A549 (cell line): ENCODE data around the gene ZNF423. TPM values are rescaled to one million over a fixed set of nuclear protein-coding genes. Genes with fewer than 3 reads are reported as not detected.

Source experiments
- ATAC-seq, 2 experiments: fragments of 200-7000 bp in 1 of 2; fragments of >200 bp in 1 of 2; cut with Nextera tagmentation in 1 of 2; cut with Tn5 transposase in 1 of 2; 3 replicates each; pipeline versions ENCODE4 v1.8.0 to v1.9.1; 2018 to 2020; ENCODE audit warnings: mild to moderate bottlenecking in 1 of 2, moderate library complexity in 1 of 2
- CTCF ChIA-PET: fragments of 300-600 bp; sonication (Branson Sonifier 250); formaldehyde crosslinking; extraction: SDS; loops from one replicate; lab custom pipeline; 2021; ENCODE audit warnings: antibody characterized with exemption, inconsistent platforms; lab: Yijun Ruan, JAX
- POLR2A ChIA-PET: fragments of 350-600 bp; formaldehyde crosslinking; extraction: SDS; loops from one replicate; lab custom pipeline; 2021; ENCODE audit warnings: antibody characterized with exemption, inconsistent platforms; lab: Yijun Ruan, JAX
- DNase-seq, 2 experiments: peaks; one replicate each; pipeline versions ENCODE4 v3.0.0 to v3.0.0-alpha.2; 2011 to 2016; ENCODE audit warnings: low read depth in 1 of 2, low spot score in 1 of 2
- FAIRE-seq: peaks from 2 replicates; lab custom pipeline; 2011; peaks lifted over from hg19 to GRCh38; lab: Jason Lieb, UNC
- H3K27ac ChIP-seq, 2 experiments: fragments of >200 bp; sonication (Bioruptor Twin); formaldehyde crosslinking; 3 replicates each; pipeline ENCODE4 v1.5.1; 2016 to 2017
- H3K4me1 ChIP-seq: fragments of >200 bp; sonication (Bioruptor Twin); formaldehyde crosslinking; 3 replicates; pipeline ENCODE4 v1.6.1; 2016
- H3K4me2 ChIP-seq: fragments of >200 bp; sonication (Bioruptor Twin); formaldehyde crosslinking; 3 replicates; pipeline ENCODE4 v1.6.1; 2016
- H3K4me3 ChIP-seq: fragments of >200 bp; sonication (Bioruptor Twin); formaldehyde crosslinking; 3 replicates; pipeline ENCODE4 v1.5.1; 2016
- H3K9me3 ChIP-seq: fragments of >200 bp; sonication (Bioruptor Twin); formaldehyde crosslinking; 3 replicates; pipeline ENCODE4 v1.6.1; 2016
- BHLHE40 ChIP-seq: IDR thresholded peaks from 2 replicates; pipeline ENCODE4 v1.6.1; 2012; ENCODE audit warnings: low read depth, low read length, inconsistent platforms
- CHD4 ChIP-seq: fragments of 200-600 bp; sonication (generic); IDR thresholded peaks from 2 replicates; pipeline ENCODE4 v1.6.1; 2016; ENCODE audit warnings: antibody characterized with exemption, mild to moderate bottlenecking, borderline replicate concordance
- EHMT2 ChIP-seq: fragments of 200-600 bp; sonication (generic); IDR thresholded peaks from 2 replicates; pipeline ENCODE4 v1.6.1; 2016; ENCODE audit warnings: antibody characterized with exemption, low read depth, mild to moderate bottlenecking, moderate library complexity
- ESRRA ChIP-seq: fragments of 150-350 bp; IDR thresholded peaks from 2 replicates; pipeline ENCODE4 v1.6.1; 2014; ENCODE audit warnings: mild to moderate bottlenecking, low read length, borderline replicate concordance
- FOXS1 ChIP-seq: fragments of 250-450 bp; sonication (Bioruptor Pico); IDR thresholded peaks from 2 replicates; pipeline ENCODE4 v1.5.0; 2020; ENCODE audit warnings: mild to moderate bottlenecking, moderate library complexity
- GATA3 ChIP-seq: IDR thresholded peaks from 2 replicates; pipeline ENCODE4 v1.6.1; 2012; ENCODE audit warnings: borderline replicate concordance
- HOXA7 ChIP-seq: fragments of 250-450 bp; sonication (Bioruptor Pico); IDR thresholded peaks from 2 replicates; pipeline ENCODE4 v1.5.0; 2020; ENCODE audit warnings: mild to moderate bottlenecking, moderate library complexity
- HOXB13 ChIP-seq: fragments of 250-450 bp; sonication (Bioruptor Pico); IDR thresholded peaks from 2 replicates; pipeline ENCODE4 v1.5.0; 2020; ENCODE audit warnings: low read depth, mild to moderate bottlenecking, moderate library complexity
- KDM1A ChIP-seq: fragments of 200-600 bp; sonication (generic); IDR thresholded peaks from 2 replicates; pipeline ENCODE4 v1.6.1; 2016; ENCODE audit warnings: low read depth, mild to moderate bottlenecking
- MAFK ChIP-seq: fragments of 450-650 bp; IDR thresholded peaks from 2 replicates; pipeline ENCODE4 v1.6.1; 2014; ENCODE audit not compliant: partially characterized antibody
- NFE2L2 ChIP-seq: fragments of 150-350 bp; conservative IDR thresholded peaks from 2 replicates; pipeline ENCODE4 v1.6.1; 2014; ENCODE audit warnings: low read length
- NPAS2 ChIP-seq: fragments of 250-450 bp; sonication (Bioruptor Pico); IDR thresholded peaks from 2 replicates; pipeline ENCODE4 v1.8.0; 2022; ENCODE audit warnings: mild to moderate bottlenecking, moderate library complexity, borderline replicate concordance
- PHF8 ChIP-seq: fragments of 200-600 bp; sonication (generic); IDR thresholded peaks from 2 replicates; pipeline ENCODE4 v1.6.1; 2016; ENCODE audit warnings: low read depth, mild to moderate bottlenecking, antibody characterized with exemption, moderate library complexity, borderline replicate concordance
- POLR2A ChIP-seq: IDR thresholded peaks from 2 replicates; pipeline ENCODE4 v1.6.1; 2012; ENCODE audit warnings: mild to moderate bottlenecking, low read length
- RARB ChIP-seq: fragments of 250-450 bp; sonication (Bioruptor Pico); IDR thresholded peaks from 2 replicates; pipeline ENCODE4 v1.8.0; 2021; ENCODE audit warnings: mild to moderate bottlenecking, moderate library complexity
- RCOR1 ChIP-seq: fragments of 150-350 bp; IDR thresholded peaks from 2 replicates; pipeline ENCODE4 v1.6.1; 2014; ENCODE audit warnings: antibody characterized with exemption, low read length, low read depth
- RFX5 ChIP-seq: fragments of 450-650 bp; IDR thresholded peaks from 2 replicates; pipeline ENCODE4 v1.7.1; 2014; ENCODE audit warnings: antibody characterized with exemption, mild to moderate bottlenecking, moderate library complexity
- SMC3 ChIP-seq: fragments of >200 bp; sonication (Bioruptor Twin); formaldehyde crosslinking; IDR thresholded peaks from 3 replicates; pipeline ENCODE4 v1.6.1; 2018; ENCODE audit warnings: inconsistent platforms
- SREBF2 ChIP-seq: fragments of 450-650 bp; IDR thresholded peaks from 2 replicates; pipeline ENCODE4 v1.6.1; 2014; ENCODE audit warnings: mild to moderate bottlenecking, moderate library complexity
- TP53 ChIP-seq: fragments of 250-450 bp; sonication (Bioruptor Pico); IDR thresholded peaks from 2 replicates; pipeline ENCODE4 v1.5.0; 2021; ENCODE audit warnings: mild to moderate bottlenecking, moderate library complexity
- ZC3H11A ChIP-seq: fragments of 450-650 bp; IDR thresholded peaks from 2 replicates; pipeline ENCODE4 v1.6.1; 2014; ENCODE audit warnings: antibody characterized with exemption, mild to moderate bottlenecking
- ZFP36 ChIP-seq: fragments of 450-650 bp; IDR thresholded peaks from 2 replicates; pipeline ENCODE4 v1.6.1; 2014; ENCODE audit warnings: borderline replicate concordance; ENCODE audit not compliant: partially characterized antibody
- ZNF302 ChIP-seq: fragments of 250-450 bp; sonication (Bioruptor Pico); IDR thresholded peaks from 2 replicates; pipeline ENCODE4 v1.9.0; 2021; ENCODE audit warnings: inconsistent platforms, mild to moderate bottlenecking, moderate library complexity
- ZSCAN20 ChIP-seq: fragments of 250-450 bp; sonication (Bioruptor Pico); IDR thresholded peaks from 2 replicates; pipeline ENCODE4 v1.8.0; 2022; ENCODE audit warnings: mild to moderate bottlenecking, moderate library complexity
- WGBS: methylation state at CpG from one replicate; pipeline ENCODE4 v1.1.6; 2017; ENCODE audit errors: missing lambda C conversion rate; 5-methylcytosine and 5-hydroxymethylcytosine counted together
- polyA plus RNA-seq, 4 experiments: library from polyadenylated mRNA; depleted of rRNA in 3 of 4; stranded (reverse); fragments of >200 nt; fragmentation: RNase III in 1 of 4; extraction: RNeasy Plus Mini Kit Qiagen cat#74134 plus additional on column Dnase treatment in 1 of 4; gene quantifications; 2 replicates in 3 of 4; 3 replicates in 1 of 4; pipeline ENCODE4 v1.2.3, GENCODE V29; 2011 to 2017
- TF ChIP-seq, protein P1 (sequence below): fragments of 150-350 bp; IDR thresholded peaks from 2 replicates; pipeline ENCODE4 v1.6.1; 2014; ENCODE audit warnings: low read depth, mild to moderate bottlenecking, low read length
- TF ChIP-seq, protein P2 (sequence below): fragments of 250-450 bp; sonication (Bioruptor Pico); IDR thresholded peaks from 2 replicates; pipeline ENCODE4 v1.5.0; 2020; ENCODE audit warnings: low read depth, mild to moderate bottlenecking, moderate library complexity
- TF ChIP-seq, protein P3 (sequence below): IDR thresholded peaks from 2 replicates; pipeline ENCODE4 v1.6.1; 2012
- TF ChIP-seq, protein P4 (sequence below): fragments of 200-600 bp; sonication (generic); IDR thresholded peaks from 2 replicates; pipeline ENCODE4 v1.6.1; 2016; ENCODE audit warnings: antibody characterized with exemption, mild to moderate bottlenecking, moderate library complexity

The ZNF423 gene
- polyA plus RNA-seq, 2 of the 4 experiments (the other 2 are of a cell fraction) = 0.04 to 0.10 TPM

DNA sequence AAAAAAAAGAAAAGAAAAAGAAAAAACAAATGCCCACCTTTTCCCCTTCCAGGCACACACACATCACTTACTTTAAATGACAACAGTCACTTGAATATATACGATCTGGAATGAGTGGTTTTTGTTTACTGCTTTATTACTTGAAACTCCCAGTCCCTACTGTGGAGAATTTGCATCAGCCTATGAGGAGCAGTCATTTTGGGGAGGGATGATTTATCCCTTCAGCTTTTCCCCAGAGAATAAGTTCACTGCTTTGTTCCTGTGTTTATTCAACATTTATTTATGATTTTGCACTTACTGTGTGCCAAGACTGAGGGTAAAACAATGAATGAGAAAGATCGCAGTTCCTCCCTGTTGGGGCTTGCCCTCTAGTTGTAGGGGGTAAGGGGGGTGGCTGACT, 4.7 kb upstream of the ZNF423 start:
- Histone ChIP-seq H3K9me3 (no peaks in the 10 kb centered on the region), H3K4me3 (no peak overlapping the region), H3K4me1 (peaks cover 21% of the 10 kb centered on the region; the same call in 2 of the 3 replicates), H3K4me2 (no peak overlapping the region), H3K27ac (no peak overlapping the region)
- ChIA-PET CTCF (interaction anchor here (0.8 to 5.1 kb wide), 2 partner anchors 14 to 457 kb away, joined by 3 to 116 read pairs; no protein-coding TSS in a partner anchor), POLR2A (no interaction called here)
- no peak for TF ChIP-seq SMC3
- no peak for TF ChIP-seq ZNF302
- no peak for TF ChIP-seq ESRRA
- TF ChIP-seq EHMT2 = no peak
- TF ChIP-seq, protein P1, sequence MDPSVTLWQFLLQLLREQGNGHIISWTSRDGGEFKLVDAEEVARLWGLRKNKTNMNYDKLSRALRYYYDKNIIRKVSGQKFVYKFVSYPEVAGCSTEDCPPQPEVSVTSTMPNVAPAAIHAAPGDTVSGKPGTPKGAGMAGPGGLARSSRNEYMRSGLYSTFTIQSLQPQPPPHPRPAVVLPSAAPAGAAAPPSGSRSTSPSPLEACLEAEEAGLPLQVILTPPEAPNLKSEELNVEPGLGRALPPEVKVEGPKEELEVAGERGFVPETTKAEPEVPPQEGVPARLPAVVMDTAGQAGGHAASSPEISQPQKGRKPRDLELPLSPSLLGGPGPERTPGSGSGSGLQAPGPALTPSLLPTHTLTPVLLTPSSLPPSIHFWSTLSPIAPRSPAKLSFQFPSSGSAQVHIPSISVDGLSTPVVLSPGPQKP = no peak
- no peak for TF ChIP-seq RARB (CRISPR knock-in tag)
- TF ChIP-seq NPAS2 (CRISPR knock-in tag) = no peak
- TF ChIP-seq RFX5 = no peak
- no peak for TF ChIP-seq MAFK
- TF ChIP-seq, protein P2, sequence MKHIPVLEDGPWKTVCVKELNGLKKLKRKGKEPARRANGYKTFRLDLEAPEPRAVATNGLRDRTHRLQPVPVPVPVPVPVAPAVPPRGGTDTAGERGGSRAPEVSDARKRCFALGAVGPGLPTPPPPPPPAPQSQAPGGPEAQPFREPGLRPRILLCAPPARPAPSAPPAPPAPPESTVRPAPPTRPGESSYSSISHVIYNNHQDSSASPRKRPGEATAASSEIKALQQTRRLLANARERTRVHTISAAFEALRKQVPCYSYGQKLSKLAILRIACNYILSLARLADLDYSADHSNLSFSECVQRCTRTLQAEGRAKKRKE (CRISPR knock-in tag) = no peak
- TF ChIP-seq NFE2L2 = no peak
- TF ChIP-seq FOXS1 = no peak
- TF ChIP-seq, protein P3, sequence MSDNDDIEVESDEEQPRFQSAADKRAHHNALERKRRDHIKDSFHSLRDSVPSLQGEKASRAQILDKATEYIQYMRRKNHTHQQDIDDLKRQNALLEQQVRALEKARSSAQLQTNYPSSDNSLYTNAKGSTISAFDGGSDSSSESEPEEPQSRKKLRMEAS = no peak
- TF ChIP-seq BHLHE40 = no peak
- TF ChIP-seq GATA3 = no peak
- TF ChIP-seq HOXB13 (CRISPR knock-in tag) = no peak
- TF ChIP-seq CHD4 = no peak
- FAIRE-seq (no peak), DNase-seq (no peak), ATAC-seq (no peak)
- 46% methylated on average over 2 of the region's 2 CpGs for WGBS

DNA sequence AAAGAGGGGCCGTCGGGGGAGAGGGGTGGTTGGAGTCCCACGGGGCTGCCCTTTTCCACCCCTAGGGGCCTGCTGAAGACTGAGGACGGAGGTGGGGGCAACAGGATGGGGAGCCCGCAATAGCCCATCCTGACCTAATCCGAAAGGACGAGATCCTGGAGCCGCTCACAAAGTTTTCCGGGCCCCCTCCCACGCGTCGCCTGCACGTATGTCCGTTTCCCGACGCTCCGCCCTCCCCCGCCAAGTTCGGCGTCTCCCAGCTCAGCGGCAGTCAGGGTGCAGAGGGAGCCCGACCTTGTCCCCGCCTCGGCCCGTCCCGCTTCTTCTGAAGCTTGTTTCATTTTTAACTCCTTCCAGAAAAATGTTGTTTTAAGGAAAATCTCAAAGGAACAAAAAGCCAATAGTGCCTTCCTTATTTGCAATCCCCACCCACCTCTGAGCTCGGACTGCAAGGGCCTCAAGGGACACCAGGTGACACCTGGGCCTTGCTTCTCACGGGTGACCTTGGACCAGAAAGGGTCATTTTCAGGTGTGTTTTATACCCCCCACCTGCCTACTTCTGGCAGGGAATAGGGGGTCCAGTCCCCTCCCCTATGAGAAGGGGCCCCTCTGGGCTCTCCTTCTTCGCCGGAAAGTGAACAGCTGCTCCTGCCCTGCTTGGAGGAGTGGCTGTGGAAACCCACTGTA, 3.4 kb upstream of the ZNF423 start:
- WGBS = 44% methylated on average over 28 of the region's 30 CpGs
- Histone ChIP-seq H3K9me3 (no peaks in the 10 kb centered on the region), H3K4me1 (peaks cover 21% of the 10 kb centered on the region; the same call in 2 of the 3 replicates), H3K27ac (no peak overlapping the region), H3K4me3 (peak overlapping the region; percentile 97), H3K4me2 (peak overlapping the region; percentile 99)
- no peak for DNase-seq
- no peak for TF ChIP-seq PHF8
- TF ChIP-seq ZNF302 = no peak
- no peak for TF ChIP-seq ZC3H11A
- no peak for TF ChIP-seq TP53
- TF ChIP-seq POLR2A = no peak
- no peak for TF ChIP-seq RCOR1
- TF ChIP-seq GATA3 = no peak
- no peak for TF ChIP-seq SREBF2
- TF ChIP-seq SMC3 = no peak
- no peak for TF ChIP-seq ZFP36
- no peak for TF ChIP-seq HOXA7 (CRISPR knock-in tag)
- TF ChIP-seq ZSCAN20 (CRISPR knock-in tag) = no peak
- TF ChIP-seq, protein P4, sequence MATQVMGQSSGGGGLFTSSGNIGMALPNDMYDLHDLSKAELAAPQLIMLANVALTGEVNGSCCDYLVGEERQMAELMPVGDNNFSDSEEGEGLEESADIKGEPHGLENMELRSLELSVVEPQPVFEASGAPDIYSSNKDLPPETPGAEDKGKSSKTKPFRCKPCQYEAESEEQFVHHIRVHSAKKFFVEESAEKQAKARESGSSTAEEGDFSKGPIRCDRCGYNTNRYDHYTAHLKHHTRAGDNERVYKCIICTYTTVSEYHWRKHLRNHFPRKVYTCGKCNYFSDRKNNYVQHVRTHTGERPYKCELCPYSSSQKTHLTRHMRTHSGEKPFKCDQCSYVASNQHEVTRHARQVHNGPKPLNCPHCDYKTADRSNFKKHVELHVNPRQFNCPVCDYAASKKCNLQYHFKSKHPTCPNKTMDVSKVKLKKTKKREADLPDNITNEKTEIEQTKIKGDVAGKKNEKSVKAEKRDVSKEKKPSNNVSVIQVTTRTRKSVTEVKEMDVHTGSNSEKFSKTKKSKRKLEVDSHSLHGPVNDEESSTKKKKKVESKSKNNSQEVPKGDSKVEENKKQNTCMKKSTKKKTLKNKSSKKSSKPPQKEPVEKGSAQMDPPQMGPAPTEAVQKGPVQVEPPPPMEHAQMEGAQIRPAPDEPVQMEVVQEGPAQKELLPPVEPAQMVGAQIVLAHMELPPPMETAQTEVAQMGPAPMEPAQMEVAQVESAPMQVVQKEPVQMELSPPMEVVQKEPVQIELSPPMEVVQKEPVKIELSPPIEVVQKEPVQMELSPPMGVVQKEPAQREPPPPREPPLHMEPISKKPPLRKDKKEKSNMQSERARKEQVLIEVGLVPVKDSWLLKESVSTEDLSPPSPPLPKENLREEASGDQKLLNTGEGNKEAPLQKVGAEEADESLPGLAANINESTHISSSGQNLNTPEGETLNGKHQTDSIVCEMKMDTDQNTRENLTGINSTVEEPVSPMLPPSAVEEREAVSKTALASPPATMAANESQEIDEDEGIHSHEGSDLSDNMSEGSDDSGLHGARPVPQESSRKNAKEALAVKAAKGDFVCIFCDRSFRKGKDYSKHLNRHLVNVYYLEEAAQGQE = no peak
- TF ChIP-seq ESRRA = no peak
- no peak for TF ChIP-seq KDM1A
- FAIRE-seq = no peak
- no peak for ATAC-seq
- POLR2A ChIA-PET = no interaction called here
- CTCF ChIA-PET = interaction anchor here (0.7 to 5.1 kb wide), 6 partner anchors 8 to 166 kb away, joined by 3 to 116 read pairs (median 3); partner anchors contain the start of gene CNEP1R1
